Measurements from ENCODE around the gene ZDHHC1.
A peak's percentile ranks its signal among the peaks of the same experiment; 100 is the strongest.

ZDHHC1 gene

GRCh38 chr16:67456391-67457081 lies 40.3 kb upstream of the ZDHHC1 start:
- no peak overlapping the region for H3K4me3 ChIP-seq (ENCODE audit: low read depth, low read length)
- TF ChIP-seq CTCF (conservative IDR thresholded peaks at IDR 0.05; ENCODE audit: low read depth, low read length) = peak; percentile 73
- DNase-seq (ENCODE audit: low read depth) = peak; percentile 55

GRCh38 chr16:67454852-67455251 lies 38.6 kb upstream of the ZDHHC1 start:
- DNase-seq (ENCODE audit: low read depth) = no peak
- H3K4me3 ChIP-seq (ENCODE audit: low read depth, low read length) = no peak overlapping the region
- TF ChIP-seq CTCF (conservative IDR thresholded peaks at IDR 0.05; ENCODE audit: low read depth, low read length) = no peak

- no peak for TF ChIP-seq CTCF (conservative IDR thresholded peaks at IDR 0.05; ENCODE audit: low read depth, low read length)
- DNase-seq (ENCODE audit: low read depth) = no peak
These were observed 37.8 kb upstream of the ZDHHC1 start for GRCh38 chr16:67454104-67454503.

GRCh38 chr16:67451704-67452435 lies 35.6 kb upstream of the ZDHHC1 start:
- no peak for DNase-seq (ENCODE audit: low read depth)
- TF ChIP-seq CTCF (conservative IDR thresholded peaks at IDR 0.05; ENCODE audit: low read depth, low read length) = no peak
- H3K4me3 ChIP-seq (ENCODE audit: low read depth, low read length) = no peak overlapping the region

More at GRCh38 chr16:67454104-67454503, 37.8 kb upstream of the ZDHHC1 start:
- no peak overlapping the region for H3K4me3 ChIP-seq (ENCODE audit: low read depth, low read length)

- no peak for DNase-seq (ENCODE audit: low read depth)
- H3K4me3 ChIP-seq (ENCODE audit: low read depth, low read length) = no peak overlapping the region
- TF ChIP-seq CTCF (conservative IDR thresholded peaks at IDR 0.05; ENCODE audit: low read depth, low read length) = no peak
These were observed 34.9 kb upstream of the ZDHHC1 start for GRCh38 chr16:67451061-67451703.

- no peak overlapping the region for H3K4me3 ChIP-seq (ENCODE audit: low read depth, low read length)
- no peak for DNase-seq (ENCODE audit: low read depth)
- TF ChIP-seq CTCF (conservative IDR thresholded peaks at IDR 0.05; ENCODE audit: low read depth, low read length) = no peak
These were observed 33.5 kb upstream of the ZDHHC1 start for GRCh38 chr16:67449739-67450138.
